Spleen (tissue), 7 donors: ENCODE results near the gene NDNF.

ENCODE experiments used
- POLR2A ChIP-seq, 3 donors: fragments of 450-650 bp; IDR thresholded peaks; one replicate each; pipeline ENCODE4 v1.5.1; 2017; ENCODE audit warnings: antibody characterized with exemption in 3 of 3, mild to moderate bottlenecking in 1 of 3
- POLR2AphosphoS5 ChIP-seq, 3 donors: sonication (generic); formaldehyde crosslinking; IDR thresholded peaks; one replicate each; pipeline ENCODE4 v1.5.1; 2017; ENCODE audit warnings: antibody characterized with exemption in 3 of 3
- TF ChIP-seq, protein P1 (sequence below), 11 experiments: fragments of 200-600 bp in 7 of 11; fragments of 450-650 bp in 4 of 11; sonication (generic) in 4 of 11; IDR thresholded peaks in 8 of 11; conservative IDR thresholded peaks in 3 of 11; 1 replicate in 7 of 11; 2 replicates in 4 of 11; pipeline versions ENCODE4 v1.4.0 to v1.8.0; 2016 to 2021; ENCODE audit warnings: antibody characterized with exemption in 11 of 11, inconsistent platforms in 4 of 11, mild to moderate bottlenecking in 1 of 11
- donor health status: DM: no; HTN: no; CAD: no; lungs with moderate emphysema.
- donor health status: DM: no; HTN: no; CAD: no.
- donor health status: DM: no; HTN: no; CAD: no.

DNA sequence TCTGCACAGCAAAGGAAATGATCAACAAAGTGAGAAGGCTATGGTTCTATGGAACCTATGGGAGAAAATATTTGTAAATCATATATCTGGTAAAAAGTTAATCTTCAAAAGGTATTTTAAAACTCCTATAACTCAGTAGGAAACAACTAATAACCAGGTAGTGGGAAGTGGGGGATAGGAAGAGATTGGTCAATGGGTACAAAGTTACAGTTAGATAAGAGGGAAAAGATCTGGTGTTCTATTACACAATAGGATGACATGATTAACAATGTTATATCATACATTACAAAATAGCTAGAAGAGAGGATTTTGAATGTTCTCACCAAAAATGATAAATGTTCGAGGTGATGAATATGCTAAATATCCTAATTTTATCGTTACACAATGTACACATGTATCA is 46.3 kb downstream of the NDNF start:
- TF ChIP-seq, protein P1, sequence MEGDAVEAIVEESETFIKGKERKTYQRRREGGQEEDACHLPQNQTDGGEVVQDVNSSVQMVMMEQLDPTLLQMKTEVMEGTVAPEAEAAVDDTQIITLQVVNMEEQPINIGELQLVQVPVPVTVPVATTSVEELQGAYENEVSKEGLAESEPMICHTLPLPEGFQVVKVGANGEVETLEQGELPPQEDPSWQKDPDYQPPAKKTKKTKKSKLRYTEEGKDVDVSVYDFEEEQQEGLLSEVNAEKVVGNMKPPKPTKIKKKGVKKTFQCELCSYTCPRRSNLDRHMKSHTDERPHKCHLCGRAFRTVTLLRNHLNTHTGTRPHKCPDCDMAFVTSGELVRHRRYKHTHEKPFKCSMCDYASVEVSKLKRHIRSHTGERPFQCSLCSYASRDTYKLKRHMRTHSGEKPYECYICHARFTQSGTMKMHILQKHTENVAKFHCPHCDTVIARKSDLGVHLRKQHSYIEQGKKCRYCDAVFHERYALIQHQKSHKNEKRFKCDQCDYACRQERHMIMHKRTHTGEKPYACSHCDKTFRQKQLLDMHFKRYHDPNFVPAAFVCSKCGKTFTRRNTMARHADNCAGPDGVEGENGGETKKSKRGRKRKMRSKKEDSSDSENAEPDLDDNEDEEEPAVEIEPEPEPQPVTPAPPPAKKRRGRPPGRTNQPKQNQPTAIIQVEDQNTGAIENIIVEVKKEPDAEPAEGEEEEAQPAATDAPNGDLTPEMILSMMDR (IDR thresholded peaks at IDR 0.05 in 8 of 11, conservative IDR thresholded peaks at IDR 0.05 in 3 of 11), result no peak
- TF ChIP-seq POLR2AphosphoS5 (IDR thresholded peaks at IDR 0.05) (no peak), POLR2A (IDR thresholded peaks at IDR 0.05) (no peak)
